Pancreas (tissue), 10 donors: ENCODE results near the gene SHB. TPM values are rescaled to one million over a fixed set of nuclear protein-coding genes. Genes with fewer than 3 reads are reported as not detected.

Source experiments
- ATAC-seq, 4 donors: fragments of 200-7000 bp; cut with Tn5 transposase; one replicate each; pipeline versions ENCODE4 v1.8.0 to v1.9.1; 2020; ENCODE audit warnings: mild to moderate bottlenecking in 4 of 4, moderate library complexity in 4 of 4
- DNase-seq, 6 donors: peaks; one replicate each; pipeline ENCODE4 v3.0.0-alpha.2; 2020
- FAIRE-seq: peaks from 2 replicates; lab custom pipeline; 2012; peaks lifted over from hg19 to GRCh38; lab: Jason Lieb, UNC
- H3K27ac ChIP-seq, 4 donors: fragments of 200-600 bp; sonication (generic); 1 replicate in 3 of 4; 2 replicates in 1 of 4; pipeline versions ENCODE4 v1.5.0 to v1.8.0; 2020
- H3K27me3 ChIP-seq, 4 donors: fragments of 200-600 bp; one replicate each; pipeline ENCODE4 v1.8.0; 2021
- H3K36me3 ChIP-seq, 3 donors: fragments of 200-600 bp; sonication (generic) in 1 of 3; one replicate each; pipeline versions ENCODE4 v1.5.0 to v1.8.0; 2020 to 2021
- H3K4me1 ChIP-seq, 3 donors: fragments of 200-600 bp; one replicate each; pipeline ENCODE4 v1.8.0; 2021
- H3K4me3 ChIP-seq, 4 donors: fragments of 200-600 bp; sonication (generic) in 2 of 4; one replicate each; pipeline versions ENCODE4 v1.5.0 to v1.8.0; 2020 to 2021
- H3K9me3 ChIP-seq, 4 donors: fragments of 200-600 bp; one replicate each; pipeline ENCODE4 v1.8.0; 2021
- WGBS, 2 donors: extraction: QIAGEN DNeasy Blood & Tissue Kit; methylation state at CpG; one replicate each; pipeline ENCODE4 v1.1.7; 2013; 5-methylcytosine and 5-hydroxymethylcytosine counted together
- intact Hi-C, 3 donors: fragments of 100-400 bp; cut with DNase I; formaldehyde crosslinking; loops; one replicate each; pipeline versions ENCODE4 v1.11.1 to v1.14.2; 2022
- polyA plus RNA-seq, 2 donors: library from polyadenylated mRNA; stranded (reverse); fragments of 200-250 nt; gene quantifications; one replicate each; pipeline ENCODE4 v1.2.3, GENCODE V29; 2013
- total RNA-seq, 6 donors: library from RNA; stranded (reverse); fragmentation: NEBNext Ultra II Directional in 4 of 6; extraction: Animal tissue kit (Norgen Biotek cat#: 25700) in 4 of 6; gene quantifications; one replicate each; pipeline versions ENCODE4 v1.2.1 to v1.2.4, GENCODE V29; 2021 to 2023
- TF ChIP-seq, protein P1 (sequence below), 4 donors: fragments of 200-600 bp; sonication (generic) in 3 of 4; IDR thresholded peaks; one replicate each; pipeline versions ENCODE4 v1.5.0 to v1.8.0; 2021; ENCODE audit warnings: antibody characterized with exemption in 4 of 4
- donor health status: healthy with polysubstance abuse.
- donor health status: DM: no; HTN: no; CAD: no; lungs with moderate emphysema.
- donor health status: DM: no; HTN: no; CAD: no.
- donor health status: control.
- donor health status: control.
- donor health status: Bipolar disorder and iron deficiency.
- donor health status: DM: yes; HTN: yes; CAD: no.
- donor health status: DM: no; HTN: no; CAD: no.
- donor health status: DM: no; HTN: no; CAD: no.
- donor health status: DM: yes; HTN: yes; CAD: no.

SHB gene
- total and polyA plus RNA-seq, 8 donors: 11.5 to 24.2 (median 19.2) TPM

DNA sequence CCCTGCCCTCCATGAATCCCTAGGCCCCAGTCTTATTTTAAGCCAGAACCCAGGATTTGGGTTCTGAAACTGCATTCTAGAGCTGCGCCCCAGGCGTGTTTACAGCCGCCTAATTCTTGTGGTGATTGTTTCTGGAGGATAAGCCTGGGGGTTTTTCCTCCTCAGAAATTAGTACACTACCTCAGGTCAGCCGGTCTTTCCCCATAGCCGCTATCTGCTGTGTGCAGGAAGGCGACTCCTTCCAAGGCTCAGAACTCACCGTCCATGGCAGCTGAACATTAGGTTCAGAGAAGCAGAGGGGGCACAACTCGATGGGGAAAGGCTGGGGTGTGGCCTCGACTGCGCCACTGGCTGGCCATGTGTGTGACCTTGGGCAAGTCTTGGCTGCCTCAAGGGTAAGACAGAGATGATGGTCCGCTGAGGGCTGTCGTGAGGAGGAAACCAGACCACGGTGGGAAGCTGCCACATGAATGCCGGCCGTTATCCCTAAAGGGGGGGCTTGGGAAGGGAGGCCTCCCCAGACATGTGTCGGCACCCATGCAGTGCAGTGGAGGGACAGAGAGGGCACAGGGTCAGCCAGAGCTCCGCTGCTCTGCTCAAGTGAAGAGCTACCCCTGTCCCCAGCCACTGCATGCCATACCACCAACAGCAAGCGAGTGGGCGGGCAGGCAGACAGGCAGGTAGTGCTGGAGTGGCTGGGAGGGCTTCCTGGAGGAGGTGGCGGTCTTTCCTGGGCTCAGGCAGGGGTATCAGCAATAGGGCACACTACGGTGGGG is 28.9 kb downstream of the SHB start:
- H3K27ac ChIP-seq: peak overlapping the region in 1 of 4 donors; percentile 22
- H3K4me3 ChIP-seq: no peak overlapping the region
- peaks cover 5 to 35% (median 6%) of the 10 kb centered on the region in 3 donors for H3K4me1 ChIP-seq
- intact Hi-C loops: no loop called here
- peak in 1 of 6 donors; percentile 59 for DNase-seq
- no peaks in the 10 kb centered on the region for H3K9me3 ChIP-seq
- no peaks in the 10 kb centered on the region for H3K27me3 ChIP-seq
- FAIRE-seq: no peak
- no peak for ATAC-seq
- TF ChIP-seq, protein P1, sequence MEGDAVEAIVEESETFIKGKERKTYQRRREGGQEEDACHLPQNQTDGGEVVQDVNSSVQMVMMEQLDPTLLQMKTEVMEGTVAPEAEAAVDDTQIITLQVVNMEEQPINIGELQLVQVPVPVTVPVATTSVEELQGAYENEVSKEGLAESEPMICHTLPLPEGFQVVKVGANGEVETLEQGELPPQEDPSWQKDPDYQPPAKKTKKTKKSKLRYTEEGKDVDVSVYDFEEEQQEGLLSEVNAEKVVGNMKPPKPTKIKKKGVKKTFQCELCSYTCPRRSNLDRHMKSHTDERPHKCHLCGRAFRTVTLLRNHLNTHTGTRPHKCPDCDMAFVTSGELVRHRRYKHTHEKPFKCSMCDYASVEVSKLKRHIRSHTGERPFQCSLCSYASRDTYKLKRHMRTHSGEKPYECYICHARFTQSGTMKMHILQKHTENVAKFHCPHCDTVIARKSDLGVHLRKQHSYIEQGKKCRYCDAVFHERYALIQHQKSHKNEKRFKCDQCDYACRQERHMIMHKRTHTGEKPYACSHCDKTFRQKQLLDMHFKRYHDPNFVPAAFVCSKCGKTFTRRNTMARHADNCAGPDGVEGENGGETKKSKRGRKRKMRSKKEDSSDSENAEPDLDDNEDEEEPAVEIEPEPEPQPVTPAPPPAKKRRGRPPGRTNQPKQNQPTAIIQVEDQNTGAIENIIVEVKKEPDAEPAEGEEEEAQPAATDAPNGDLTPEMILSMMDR (IDR thresholded peaks at IDR 0.05): no peak
- H3K36me3 ChIP-seq: no peaks in the 10 kb centered on the region
- 83% methylated on average over 21 of the region's 21 CpGs for WGBS, 2 donors

DNA sequence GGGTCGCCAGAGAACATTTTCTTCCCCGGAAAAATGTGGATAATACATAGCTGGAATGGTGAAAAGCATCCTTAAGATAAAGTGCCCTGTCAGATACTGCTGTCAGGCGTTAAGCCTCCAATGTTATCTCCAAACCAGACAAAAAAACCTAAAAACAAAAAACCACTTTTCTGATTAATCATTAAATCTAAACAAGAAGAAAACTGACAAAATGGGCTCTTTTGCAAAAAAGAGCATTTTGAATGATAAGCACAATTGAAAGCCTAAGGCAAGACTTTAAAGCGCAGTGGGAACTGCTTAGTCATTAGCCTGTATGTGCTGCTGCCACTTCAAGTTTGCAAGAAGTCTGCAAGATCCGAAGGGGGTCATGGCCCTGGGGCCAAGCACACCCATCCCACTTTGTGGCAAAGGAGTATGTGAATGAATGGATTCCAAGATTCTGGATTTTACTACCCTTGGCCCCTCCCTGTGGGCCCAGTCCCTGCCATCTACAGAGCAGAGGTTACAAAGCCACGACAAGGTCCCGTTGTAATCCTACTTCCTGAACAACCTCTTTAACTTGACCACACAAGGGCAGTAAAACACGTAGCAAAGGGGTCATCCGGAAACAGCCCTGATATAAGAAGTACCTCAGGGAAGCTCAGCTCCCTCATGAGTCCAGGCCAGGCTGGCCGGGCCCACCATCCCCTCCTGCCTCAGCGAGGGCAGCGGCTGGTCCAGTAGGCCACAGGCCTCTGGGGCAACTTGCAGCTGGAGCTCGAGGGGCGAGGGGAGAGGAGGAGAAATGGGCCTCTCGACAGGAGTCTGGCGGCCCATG is 29.7 kb downstream of the SHB start:
- no peaks in the 10 kb centered on the region for H3K36me3 ChIP-seq
- no peaks in the 10 kb centered on the region for H3K9me3 ChIP-seq
- H3K27me3 ChIP-seq: no peaks in the 10 kb centered on the region
- intact Hi-C loops: no loop called here
- TF ChIP-seq, protein P1 (IDR thresholded peaks at IDR 0.05): no peak
- FAIRE-seq (no peak), ATAC-seq (peak in 2 of 4 donors; percentile 2 to 7), DNase-seq (peak in 1 of 6 donors; percentile 45)
- H3K4me3 ChIP-seq: no peak overlapping the region
- peaks cover 5 to 27% (median 6%) of the 10 kb centered on the region in 3 donors for H3K4me1 ChIP-seq
- H3K27ac ChIP-seq: peak overlapping the region in 2 of 4 donors; percentile 15 to 22
- WGBS, 2 donors: 70% methylated on average over 16 of the region's 16 CpGs

DNA sequence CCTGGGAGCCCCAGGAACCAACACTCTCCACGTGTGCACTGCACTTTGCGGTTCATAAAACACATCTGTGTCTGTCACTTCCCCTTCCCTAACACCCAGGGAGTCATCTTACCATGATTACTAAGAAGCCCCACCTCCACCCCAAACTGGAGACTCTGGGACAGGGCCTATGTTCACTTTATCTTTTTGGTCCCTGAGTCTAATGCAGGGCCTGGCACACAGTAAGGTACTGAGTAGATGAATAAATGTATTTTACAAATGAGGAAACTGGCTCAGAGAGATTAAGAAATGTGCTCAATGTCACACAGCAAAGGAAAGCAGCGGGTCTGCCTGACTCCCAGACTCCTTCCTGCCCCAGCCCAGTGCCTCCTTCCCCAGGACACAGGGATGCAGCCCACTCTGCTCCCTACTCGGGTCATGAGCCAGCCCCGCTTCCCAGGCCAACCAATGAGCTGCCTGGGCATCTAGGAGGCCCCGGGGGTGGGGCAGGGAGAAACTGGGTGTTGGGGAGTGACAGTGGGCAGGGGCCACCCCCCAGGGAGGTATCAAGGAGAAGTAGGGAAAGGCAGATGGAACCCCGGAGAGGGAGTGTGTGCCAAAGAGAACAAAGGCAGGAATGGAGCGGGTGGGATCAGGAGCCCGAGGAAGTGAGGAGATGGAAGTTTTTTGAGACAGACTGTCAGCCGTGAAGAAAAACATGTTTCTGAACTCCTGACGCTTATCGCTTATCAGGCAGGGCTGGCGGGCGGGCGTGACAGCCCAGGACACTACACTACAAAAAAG is 30.5 kb downstream of the SHB start:
- no peak for FAIRE-seq
- WGBS, 2 donors: 61 to 62% methylated on average over 15 of the region's 15 CpGs
- Histone ChIP-seq H3K27me3 (no peaks in the 10 kb centered on the region), H3K4me1 (peaks cover 0 to 24% (median 0%) of the 10 kb centered on the region in 3 donors), H3K4me3 (no peak overlapping the region), H3K36me3 (no peaks in the 10 kb centered on the region), H3K9me3 (no peaks in the 10 kb centered on the region), H3K27ac (peak overlapping the region in 2 of 4 donors; percentile 6 to 15)
- no peak for ATAC-seq
- DNase-seq: no peak
- TF ChIP-seq, protein P1 (IDR thresholded peaks at IDR 0.05): no peak
- intact Hi-C loops: no loop called here

DNA sequence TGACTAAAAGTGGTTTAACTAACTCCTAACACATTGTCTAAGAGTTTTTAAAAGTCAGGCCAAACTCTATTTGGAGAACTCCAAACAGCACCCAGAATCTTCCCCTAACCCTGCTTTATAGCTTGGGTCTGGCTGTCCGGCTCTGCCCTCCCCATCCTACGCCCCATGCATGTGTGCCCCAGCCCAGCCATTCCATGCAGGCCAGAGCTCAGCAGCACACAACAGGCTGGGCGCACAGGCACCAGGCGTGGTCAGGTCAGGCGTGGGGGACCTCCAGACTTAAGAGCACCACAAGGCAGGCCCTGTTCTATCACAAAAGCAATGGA is 31.1 kb downstream of the SHB start:
- intact Hi-C loops: no loop called here
- Histone ChIP-seq H3K9me3 (no peaks in the 10 kb centered on the region), H3K27me3 (no peaks in the 10 kb centered on the region), H3K4me1 (peaks cover under 1 to 30% (median 2%) of the 10 kb centered on the region in 3 donors), H3K27ac (no peak overlapping the region), H3K36me3 (no peaks in the 10 kb centered on the region), H3K4me3 (no peak overlapping the region)
- no peak for FAIRE-seq
- DNase-seq: peak in 1 of 6 donors; percentile 48
- no peak for ATAC-seq
- TF ChIP-seq, protein P1 (IDR thresholded peaks at IDR 0.05): no peak
- WGBS, 2 donors: 89 to 93% methylated on average over 5 of the region's 5 CpGs
